Fibroblast of mammary gland (primary cell): ENCODE measurements around the gene GNAT3.
A peak's percentile ranks its signal among the peaks of the same experiment; 100 is the strongest.

Experiments
- DNase-seq: peaks from one replicate; pipeline ENCODE4 v3.0.0-alpha.2; 2010; ENCODE audit warnings: low read depth
- H3K4me3 ChIP-seq: 2 replicates; pipeline ENCODE4 v1.5.1; 2011; ENCODE audit warnings: low read depth, mild to moderate bottlenecking, low read length, moderate library complexity; ENCODE audit not compliant: control insufficient read depth
- TF ChIP-seq, protein P1 (sequence below): conservative IDR thresholded peaks from 2 replicates; pipeline ENCODE4 v1.5.1; 2011; ENCODE audit warnings: low read depth, low read length, inconsistent platforms; ENCODE audit not compliant: control insufficient read depth, insufficient read depth

GNAT3 gene

DNA sequence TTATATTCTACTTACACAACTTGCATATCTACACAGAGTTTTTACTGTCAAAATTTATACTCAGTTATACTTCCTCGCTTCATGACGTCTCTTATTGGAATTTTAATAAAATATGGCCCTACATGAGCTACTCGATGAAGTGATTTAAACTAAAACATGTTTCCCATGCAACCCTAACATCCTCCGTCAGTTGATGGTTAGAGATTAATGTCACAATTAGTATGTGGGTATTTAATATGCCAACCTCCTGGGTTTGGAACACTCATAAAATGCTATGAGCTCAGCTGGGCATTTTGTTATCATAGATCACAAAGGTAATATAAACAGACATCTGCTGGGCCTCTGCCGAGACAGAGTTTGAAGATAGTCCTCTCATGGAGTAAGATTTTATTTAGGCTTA is 66.5 kb downstream of the GNAT3 start:
- TF ChIP-seq, protein P1, sequence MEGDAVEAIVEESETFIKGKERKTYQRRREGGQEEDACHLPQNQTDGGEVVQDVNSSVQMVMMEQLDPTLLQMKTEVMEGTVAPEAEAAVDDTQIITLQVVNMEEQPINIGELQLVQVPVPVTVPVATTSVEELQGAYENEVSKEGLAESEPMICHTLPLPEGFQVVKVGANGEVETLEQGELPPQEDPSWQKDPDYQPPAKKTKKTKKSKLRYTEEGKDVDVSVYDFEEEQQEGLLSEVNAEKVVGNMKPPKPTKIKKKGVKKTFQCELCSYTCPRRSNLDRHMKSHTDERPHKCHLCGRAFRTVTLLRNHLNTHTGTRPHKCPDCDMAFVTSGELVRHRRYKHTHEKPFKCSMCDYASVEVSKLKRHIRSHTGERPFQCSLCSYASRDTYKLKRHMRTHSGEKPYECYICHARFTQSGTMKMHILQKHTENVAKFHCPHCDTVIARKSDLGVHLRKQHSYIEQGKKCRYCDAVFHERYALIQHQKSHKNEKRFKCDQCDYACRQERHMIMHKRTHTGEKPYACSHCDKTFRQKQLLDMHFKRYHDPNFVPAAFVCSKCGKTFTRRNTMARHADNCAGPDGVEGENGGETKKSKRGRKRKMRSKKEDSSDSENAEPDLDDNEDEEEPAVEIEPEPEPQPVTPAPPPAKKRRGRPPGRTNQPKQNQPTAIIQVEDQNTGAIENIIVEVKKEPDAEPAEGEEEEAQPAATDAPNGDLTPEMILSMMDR: no peak
- no peak overlapping the region for H3K4me3 ChIP-seq
- DNase-seq: no peak

DNA sequence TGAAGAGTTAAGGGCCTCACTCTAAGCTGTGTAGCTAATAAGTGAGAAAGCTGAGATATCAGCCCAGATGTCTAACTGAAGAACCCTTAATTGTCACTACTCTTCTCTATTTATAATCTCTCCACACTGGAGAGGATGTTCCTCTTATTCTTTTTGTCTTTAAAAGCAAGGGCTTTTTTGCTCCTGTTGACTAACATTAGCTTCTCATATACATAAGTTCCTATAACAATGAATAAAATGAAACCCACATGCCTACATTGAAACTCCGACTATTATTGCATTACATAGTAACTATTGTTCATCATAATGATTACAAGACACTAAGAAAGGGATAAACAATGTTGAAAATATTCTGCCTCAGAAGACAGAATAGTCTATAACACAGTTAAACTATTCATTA is 67.1 kb downstream of the GNAT3 start:
- no peak for DNase-seq
- TF ChIP-seq, protein P1: no peak
- H3K4me3 ChIP-seq: no peak overlapping the region

DNA sequence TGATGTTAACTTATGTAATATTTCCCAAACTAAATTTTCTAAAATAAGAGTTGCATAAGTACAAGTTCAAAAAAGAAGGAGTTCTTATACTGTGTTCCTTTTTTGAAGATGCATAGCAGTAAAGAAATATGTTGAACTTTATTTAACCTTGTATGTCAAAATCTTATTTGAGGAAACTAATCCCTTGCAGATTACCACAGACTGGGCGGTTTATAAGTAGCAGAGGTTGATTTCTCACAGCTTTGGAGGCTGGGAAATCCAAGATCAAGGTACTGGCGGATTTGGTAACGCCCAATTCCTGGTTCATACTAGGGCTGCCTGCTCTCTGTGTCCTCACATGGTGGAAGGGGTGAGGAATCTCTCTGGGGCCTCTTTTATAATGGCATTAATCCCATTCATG is 68.5 kb downstream of the GNAT3 start:
- TF ChIP-seq, protein P1: no peak
- DNase-seq: no peak
- H3K4me3 ChIP-seq: no peak overlapping the region

DNA sequence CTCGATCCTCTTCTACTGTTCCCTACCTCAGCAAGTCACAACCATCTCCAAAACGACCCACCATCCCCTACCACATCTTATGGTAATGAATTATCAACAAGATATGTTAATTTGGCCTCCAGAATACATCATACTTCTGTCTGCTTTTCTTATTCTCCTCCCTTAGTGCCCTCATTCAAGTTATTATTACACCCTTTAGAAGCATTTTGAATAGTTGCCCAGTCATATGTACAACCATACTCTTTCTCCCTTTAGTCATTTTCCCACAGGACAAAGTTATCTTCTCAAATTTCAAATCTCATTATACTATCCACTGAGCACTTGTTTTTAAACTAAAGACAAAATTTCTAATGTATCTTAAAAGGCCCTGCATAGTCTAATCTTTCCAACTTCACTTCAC is 71.0 kb downstream of the GNAT3 start:
- H3K4me3 ChIP-seq: no peak overlapping the region
- TF ChIP-seq, protein P1: no peak
- peak; percentile 73 for DNase-seq

DNA sequence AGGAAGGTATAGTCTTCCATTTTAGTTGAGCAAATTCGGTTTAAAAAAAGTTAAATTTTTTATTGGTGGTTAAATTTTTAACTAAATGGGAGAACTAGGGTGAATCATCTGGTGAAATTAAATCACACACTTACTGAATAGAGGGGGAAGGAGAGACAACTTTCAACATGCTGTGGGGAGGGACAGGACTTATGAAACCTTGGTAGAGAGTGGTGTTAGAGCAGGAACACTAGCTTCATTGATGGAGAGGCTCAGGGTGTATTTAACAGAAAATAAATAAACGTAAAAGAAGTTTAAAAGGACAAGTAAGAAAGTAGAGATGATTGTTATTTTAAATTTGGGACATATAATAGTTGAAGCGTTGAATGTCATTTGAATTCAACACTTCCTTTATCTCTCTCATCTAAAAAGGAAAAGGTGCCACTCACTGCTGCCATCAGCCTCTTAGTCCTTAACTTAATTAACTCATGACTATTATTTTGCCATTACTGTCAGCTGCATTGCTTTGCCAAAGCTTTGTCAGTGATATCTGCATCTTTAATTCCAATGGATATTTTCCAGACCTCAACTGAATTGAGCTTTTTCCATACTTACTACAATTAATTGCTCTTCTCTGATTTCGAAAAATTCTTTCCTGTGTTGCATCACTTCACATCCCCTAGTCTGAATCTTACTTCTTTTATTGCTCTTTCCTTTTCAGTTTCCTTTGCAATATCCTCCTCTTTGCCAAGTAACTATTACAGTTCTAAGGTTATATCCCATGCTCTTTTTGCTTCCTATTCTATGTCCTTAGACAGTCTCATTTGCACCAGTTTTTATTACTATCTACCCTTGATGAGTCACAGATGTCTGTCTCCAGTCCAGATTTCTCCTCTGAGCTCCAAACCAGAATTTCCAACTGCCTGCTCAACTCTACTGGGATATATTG is 71.7 kb downstream of the GNAT3 start:
- DNase-seq: peak; percentile 90
- TF ChIP-seq, protein P1: no peak
- no peak overlapping the region for H3K4me3 ChIP-seq

DNA sequence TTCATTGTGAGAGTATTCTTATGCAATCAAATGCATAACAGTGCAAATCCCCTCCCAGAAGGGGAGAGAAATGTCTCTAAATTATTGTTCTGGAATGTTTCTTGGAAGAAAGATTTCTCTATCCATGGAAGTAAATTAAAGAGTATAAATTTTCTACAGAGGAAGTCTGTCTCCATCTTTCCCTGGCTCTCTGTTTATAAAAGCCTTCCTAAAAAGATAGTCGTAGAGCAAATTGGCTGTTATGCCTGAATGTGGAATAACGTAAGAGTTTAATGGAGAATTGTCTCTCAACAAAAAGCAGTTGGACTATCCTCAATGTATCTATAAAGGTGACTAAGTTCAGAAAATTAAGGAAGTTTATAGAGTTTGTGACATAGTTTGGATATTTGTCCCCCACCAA is 76.3 kb downstream of the GNAT3 start:
- no peak overlapping the region for H3K4me3 ChIP-seq
- TF ChIP-seq, protein P1: no peak
- DNase-seq: no peak
